HEK293T (cell line): ENCODE data around the gene SUSD1.

ENCODE experiments used
- ARNT ChIP-seq: fragments of 450-650 bp; IDR thresholded peaks from 2 replicates; pipeline ENCODE4 v1.6.1; 2017; ENCODE audit warnings: mild to moderate bottlenecking
- BHLHE40 ChIP-seq: fragments of 450-650 bp; IDR thresholded peaks from 2 replicates; pipeline ENCODE4 v1.6.1; 2016; ENCODE audit warnings: mild to moderate bottlenecking, moderate library complexity, borderline replicate concordance
- CTBP1 ChIP-seq: fragments of 450-650 bp; IDR thresholded peaks from 2 replicates; pipeline ENCODE4 v1.6.1; 2016; ENCODE audit warnings: borderline replicate concordance
- ELF4 ChIP-seq: fragments of 450-650 bp; IDR thresholded peaks from 2 replicates; pipeline ENCODE4 v1.6.1; 2017; ENCODE audit warnings: antibody characterized with exemption
- FOXK2 ChIP-seq: fragments of 450-650 bp; IDR thresholded peaks from 2 replicates; pipeline ENCODE4 v1.6.1; 2016; ENCODE audit warnings: mild to moderate bottlenecking
- FOXM1 ChIP-seq: fragments of 450-650 bp; IDR thresholded peaks from 2 replicates; pipeline ENCODE4 v1.6.1; 2017; ENCODE audit warnings: mild to moderate bottlenecking, borderline replicate concordance
- HDGF ChIP-seq: fragments of 450-650 bp; IDR thresholded peaks from 2 replicates; pipeline ENCODE4 v1.6.1; 2017; ENCODE audit warnings: antibody characterized with exemption, borderline replicate concordance
- L3MBTL2 ChIP-seq: fragments of 450-650 bp; conservative IDR thresholded peaks from 2 replicates; pipeline ENCODE4 v1.6.1; 2016; ENCODE audit warnings: mild to moderate bottlenecking
- LEF1 ChIP-seq: fragments of 450-650 bp; IDR thresholded peaks from 2 replicates; pipeline ENCODE4 v1.6.1; 2017; ENCODE audit warnings: mild to moderate bottlenecking, borderline replicate concordance
- SP1 ChIP-seq: fragments of 450-650 bp; IDR thresholded peaks from 2 replicates; pipeline ENCODE4 v1.6.1; 2017
- SUZ12 ChIP-seq: fragments of 450-650 bp; IDR thresholded peaks from 2 replicates; pipeline ENCODE4 v1.6.1; 2016; ENCODE audit warnings: mild to moderate bottlenecking
- TARDBP ChIP-seq: fragments of 450-650 bp; IDR thresholded peaks from 2 replicates; pipeline ENCODE4 v1.6.1; 2016
- ZNF384 ChIP-seq: fragments of 450-650 bp; IDR thresholded peaks from 2 replicates; pipeline ENCODE4 v1.6.1; 2016

DNA sequence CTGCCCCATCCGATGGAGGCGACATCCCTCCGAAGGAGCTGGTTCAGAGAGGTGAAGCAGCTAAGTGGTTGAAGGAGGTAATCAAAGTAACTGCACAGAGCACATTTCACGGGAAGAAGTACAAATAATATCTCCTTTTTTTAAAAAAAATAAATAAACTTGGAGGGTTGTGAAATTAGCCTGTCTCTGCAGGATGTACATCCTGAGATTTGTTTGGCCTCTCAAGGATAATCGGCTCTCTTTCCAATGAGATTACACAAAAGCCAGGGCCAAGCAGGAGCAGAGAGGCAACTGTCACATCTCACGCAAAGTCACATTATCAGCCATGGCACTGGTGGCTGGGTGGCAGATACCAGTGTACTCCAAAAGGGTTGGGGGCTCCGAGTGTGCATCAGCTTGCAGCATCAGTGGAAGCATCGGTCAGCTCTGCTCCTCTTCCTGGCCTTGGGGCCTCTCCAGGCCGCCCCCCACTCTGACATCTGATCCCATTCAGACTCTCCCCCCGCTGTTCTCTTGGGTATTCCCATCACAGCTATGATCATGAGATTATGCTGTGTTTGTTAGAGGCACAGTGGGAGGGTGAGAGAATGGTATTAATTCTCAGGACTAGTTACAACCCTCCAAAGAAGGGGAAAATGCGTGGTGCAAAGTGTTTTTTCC lies 168.6 kb downstream of the SUSD1 start:
- no peak for TF ChIP-seq HDGF
- no peak for TF ChIP-seq FOXM1
- TF ChIP-seq BHLHE40 = no peak
- no peak for TF ChIP-seq LEF1
- TF ChIP-seq ELF4 = no peak
- TF ChIP-seq L3MBTL2 = no peak
- TF ChIP-seq FOXK2 = no peak
- no peak for TF ChIP-seq SP1
- TF ChIP-seq ARNT = no peak
- TF ChIP-seq TARDBP = no peak
- no peak for TF ChIP-seq SUZ12
- TF ChIP-seq ZNF384 = no peak
- TF ChIP-seq CTBP1 = no peak
